Right forelimb (tissue), 1 donor: ENCODE results near the gene ING5.
A peak's percentile ranks its signal among the peaks of the same experiment; 100 is the strongest.

Experiments
- DNase-seq: peaks from one replicate; pipeline ENCODE4 v3.0.0-alpha.2; 2018

The ING5 gene

GRCh38 chr2:241762933-241763369, 61.1 kb downstream of the ING5 start:
- peak; percentile 2 for DNase-seq

GRCh38 chr2:241763551-241764274, 61.9 kb downstream of the ING5 start:
- DNase-seq = peak; percentile 30

GRCh38 chr2:241764275-241765241, 62.7 kb downstream of the ING5 start:
- DNase-seq = peak; percentile 44

GRCh38 chr2:241767464-241768250, 65.8 kb downstream of the ING5 start:
- no peak for DNase-seq

GRCh38 chr2:241768251-241768711, 66.4 kb downstream of the ING5 start:
- no peak for DNase-seq

GRCh38 chr2:241768850-241769249, 67.0 kb downstream of the ING5 start:
- DNase-seq = no peak

GRCh38 chr2:241769819-241770184, 68.0 kb downstream of the ING5 start:
- no peak for DNase-seq

- DNase-seq = no peak
Observed at GRCh38 chr2:241770185-241770935, 68.5 kb downstream of the ING5 start.

- DNase-seq = no peak
Observed at GRCh38 chr2:241770936-241771285, 69.1 kb downstream of the ING5 start.

GRCh38 chr2:241771286-241772062, 69.6 kb downstream of the ING5 start:
- peak; percentile 74 for DNase-seq

GRCh38 chr2:241772063-241772499, 70.2 kb downstream of the ING5 start:
- DNase-seq = no peak

- DNase-seq = no peak
Observed at GRCh38 chr2:241773511-241774418, 71.9 kb downstream of the ING5 start.

GRCh38 chr2:241774419-241775222, 72.8 kb downstream of the ING5 start:
- DNase-seq = no peak

GRCh38 chr2:241775223-241776177, 73.7 kb downstream of the ING5 start:
- no peak for DNase-seq

GRCh38 chr2:241776336-241777169, 74.7 kb downstream of the ING5 start, which contains the start of gene GAL3ST2:
TSS of gene GAL3ST2 (plus strand) at chr2:241776822. CDS start at chr2:241776956, 134 bp downstream.
- no peak for DNase-seq

GRCh38 chr2:241777170-241777685, 75.4 kb downstream of the ING5 start:
- DNase-seq = no peak
